Loucy (cell line): Measurements from ENCODE around the gene HADHB.

Experiments used
- EZH2phosphoT487 ChIP-seq: fragments of 200-600 bp; IDR thresholded peaks from 2 replicates; pipeline ENCODE4 v1.6.1; 2018; ENCODE audit warnings: antibody characterized with exemption, mild to moderate bottlenecking, moderate library complexity, borderline replicate concordance
- TF ChIP-seq, protein P1 (sequence below): fragments of 200-600 bp; sonication (generic); conservative IDR thresholded peaks from 2 replicates; pipeline ENCODE4 v1.5.1; 2014; ENCODE audit warnings: mild to moderate bottlenecking, antibody characterized with exemption, low read length

DNA sequence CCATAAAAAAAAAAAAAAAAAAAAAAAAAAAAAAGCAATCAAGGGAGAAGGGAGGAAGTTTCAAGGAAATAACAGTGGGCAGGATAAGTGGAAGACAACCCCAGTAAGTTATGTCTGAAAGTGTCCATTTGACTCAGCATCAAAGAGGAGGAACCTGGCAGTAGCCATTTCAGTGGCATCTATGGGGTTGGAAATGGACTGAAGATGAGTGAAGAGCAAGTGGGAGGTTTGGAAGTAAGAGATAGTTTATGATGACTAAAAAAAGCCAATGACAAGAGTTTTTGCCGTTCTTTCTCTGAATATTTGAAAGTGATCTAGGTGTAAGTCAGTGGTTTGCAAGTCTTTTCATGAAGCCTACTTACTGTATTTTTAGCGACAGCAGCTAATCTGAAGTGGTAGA is 92.0 kb downstream of the HADHB start:
- TF ChIP-seq, protein P1, sequence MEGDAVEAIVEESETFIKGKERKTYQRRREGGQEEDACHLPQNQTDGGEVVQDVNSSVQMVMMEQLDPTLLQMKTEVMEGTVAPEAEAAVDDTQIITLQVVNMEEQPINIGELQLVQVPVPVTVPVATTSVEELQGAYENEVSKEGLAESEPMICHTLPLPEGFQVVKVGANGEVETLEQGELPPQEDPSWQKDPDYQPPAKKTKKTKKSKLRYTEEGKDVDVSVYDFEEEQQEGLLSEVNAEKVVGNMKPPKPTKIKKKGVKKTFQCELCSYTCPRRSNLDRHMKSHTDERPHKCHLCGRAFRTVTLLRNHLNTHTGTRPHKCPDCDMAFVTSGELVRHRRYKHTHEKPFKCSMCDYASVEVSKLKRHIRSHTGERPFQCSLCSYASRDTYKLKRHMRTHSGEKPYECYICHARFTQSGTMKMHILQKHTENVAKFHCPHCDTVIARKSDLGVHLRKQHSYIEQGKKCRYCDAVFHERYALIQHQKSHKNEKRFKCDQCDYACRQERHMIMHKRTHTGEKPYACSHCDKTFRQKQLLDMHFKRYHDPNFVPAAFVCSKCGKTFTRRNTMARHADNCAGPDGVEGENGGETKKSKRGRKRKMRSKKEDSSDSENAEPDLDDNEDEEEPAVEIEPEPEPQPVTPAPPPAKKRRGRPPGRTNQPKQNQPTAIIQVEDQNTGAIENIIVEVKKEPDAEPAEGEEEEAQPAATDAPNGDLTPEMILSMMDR, result no peak
- no peak for TF ChIP-seq EZH2phosphoT487
